A549 treated with CpdA at 1 μM for 4 hours (cell line): Measurements from ENCODE around the gene SLC30A1. TPM values are rescaled to one million over a fixed set of nuclear protein-coding genes. Genes with fewer than 3 reads are reported as not detected.

ENCODE experiments used
- total RNA-seq: library from RNA; stranded (reverse); fragments of 200-300 nt; extraction: Qiagen RNA extraction; gene quantifications from 5 replicates; pipeline ENCODE4 v1.2.3, GENCODE V29; 2022; ENCODE audit warnings: low read depth

SLC30A1 gene, protein sequence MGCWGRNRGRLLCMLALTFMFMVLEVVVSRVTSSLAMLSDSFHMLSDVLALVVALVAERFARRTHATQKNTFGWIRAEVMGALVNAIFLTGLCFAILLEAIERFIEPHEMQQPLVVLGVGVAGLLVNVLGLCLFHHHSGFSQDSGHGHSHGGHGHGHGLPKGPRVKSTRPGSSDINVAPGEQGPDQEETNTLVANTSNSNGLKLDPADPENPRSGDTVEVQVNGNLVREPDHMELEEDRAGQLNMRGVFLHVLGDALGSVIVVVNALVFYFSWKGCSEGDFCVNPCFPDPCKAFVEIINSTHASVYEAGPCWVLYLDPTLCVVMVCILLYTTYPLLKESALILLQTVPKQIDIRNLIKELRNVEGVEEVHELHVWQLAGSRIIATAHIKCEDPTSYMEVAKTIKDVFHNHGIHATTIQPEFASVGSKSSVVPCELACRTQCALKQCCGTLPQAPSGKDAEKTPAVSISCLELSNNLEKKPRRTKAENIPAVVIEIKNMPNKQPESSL
- 19.6 to 25.1 TPM (median 21.8 TPM) in 5 replicates for total RNA-seq

DNA sequence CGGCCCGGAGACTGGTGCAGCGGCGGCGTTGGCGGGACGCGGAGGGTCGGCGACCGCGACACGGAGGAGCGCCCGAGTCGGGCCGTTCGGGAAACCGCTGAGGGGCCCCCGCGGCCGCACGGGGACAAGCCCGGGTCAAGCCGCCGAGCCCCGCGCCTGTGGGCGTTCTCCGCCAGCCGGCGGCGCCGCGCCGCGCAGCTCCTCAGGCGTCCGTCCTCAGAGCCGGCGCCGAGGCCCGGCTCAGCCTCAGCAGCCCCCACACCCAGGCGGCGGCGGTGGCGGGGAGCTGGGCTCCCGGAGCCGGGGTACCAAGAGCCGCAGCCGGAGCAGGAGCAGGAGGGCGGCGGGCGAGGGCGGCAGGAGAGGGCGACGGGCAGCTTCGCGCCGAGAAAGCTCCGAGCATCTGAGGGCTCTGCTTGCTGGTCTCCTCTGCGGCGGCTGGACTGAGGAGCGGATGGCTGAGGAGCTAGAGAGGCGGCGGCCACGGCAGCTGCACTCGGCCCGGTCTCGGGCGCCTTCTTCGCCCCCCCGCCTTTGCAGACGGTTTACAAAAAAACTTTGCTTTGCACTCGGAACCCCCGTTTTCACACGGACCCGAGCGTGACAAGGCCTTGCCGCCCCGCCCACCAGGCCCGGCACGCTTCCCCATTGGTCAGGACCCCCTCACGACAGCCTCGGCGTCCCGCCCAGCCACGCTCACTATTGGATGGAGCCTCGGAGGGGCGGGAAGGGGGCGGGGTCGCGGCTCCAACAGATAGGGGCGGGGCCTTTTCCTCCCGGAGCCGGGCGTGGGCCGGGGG is at the start of gene SLC30A1:
Gene SLC30A1 (minus strand): TSS at position 522 of the 800 bp plus-strand sequence. CDS start 549 bp downstream, outside the sequence.

Other genes starting within 250 kb of the SLC30A1 start
- not detected in 5 replicates for gene RD3, start 87.0 kb downstream of the SLC30A1 start, total RNA-seq
- gene NEK2, start 96.5 kb upstream of the SLC30A1 start, total RNA-seq = 38.5 to 58.4 TPM (median 46.4 TPM) in 5 replicates